H1 (cell line): ENCODE data around the gene PUSL1. TPM values are rescaled to one million over a fixed set of nuclear protein-coding genes. Genes with fewer than 3 reads are reported as not detected.

Source experiments
- CTCF ChIA-PET: fragments of 300-600 bp; sonication (Branson Sonifier 250); formaldehyde crosslinking; loops from one replicate; lab custom pipeline; 2021; ENCODE audit not compliant: partially characterized antibody; lab: Charles Lee
- POLR2A ChIA-PET: fragments of 300-600 bp; sonication (Branson Sonifier 250); formaldehyde crosslinking; loops from one replicate; lab custom pipeline; 2021; ENCODE audit warnings: inconsistent platforms; ENCODE audit not compliant: partially characterized antibody; lab: Charles Lee
- DNase-seq, 2 experiments: peaks; one replicate each; pipeline versions ENCODE4 v3.0.0 to v3.0.0-alpha.2; 2010 to 2022; ENCODE audit warnings: low spot score in 2 of 2, low read depth in 1 of 2, mixed read lengths in 1 of 2
- FAIRE-seq: peaks from 2 replicates; lab custom pipeline; 2011; peaks lifted over from hg19 to GRCh38; lab: Jason Lieb, UNC
- H2AFZ ChIP-seq: 2 replicates; pipeline ENCODE4 v1.8.1; 2012; ENCODE audit warnings: low read length, inconsistent platforms
- H2AK5ac ChIP-seq: 2 replicates; pipeline ENCODE4 v1.6.1; 2013; ENCODE audit warnings: low read depth, low read length
- H2BK120ac ChIP-seq: replicated peaks from 2 replicates; pipeline ENCODE3; 2013; ENCODE audit warnings: low read depth, low read length, inconsistent platforms
- H2BK12ac ChIP-seq: 2 replicates; pipeline ENCODE4 v1.6.1; 2013; ENCODE audit warnings: low read depth, low read length
- H2BK15ac ChIP-seq: 2 replicates; pipeline ENCODE4 v1.6.1; 2013; ENCODE audit warnings: low read length
- H2BK20ac ChIP-seq: 2 replicates; pipeline ENCODE4 v1.6.1; 2013; ENCODE audit warnings: low read length
- H2BK5ac ChIP-seq: 2 replicates; pipeline ENCODE4 v1.6.1; 2013; ENCODE audit warnings: low read depth, low read length
- H3K14ac ChIP-seq: 2 replicates; pipeline ENCODE4 v1.6.1; 2013; ENCODE audit warnings: inconsistent platforms; ENCODE audit not compliant: insufficient read length
- H3K18ac ChIP-seq: 2 replicates; pipeline ENCODE4 v1.6.1; 2013; ENCODE audit warnings: low read length; ENCODE audit errors: extremely low read depth
- H3K23ac ChIP-seq: 2 replicates; pipeline ENCODE4 v1.6.1; 2013; ENCODE audit warnings: inconsistent platforms; ENCODE audit not compliant: insufficient read length
- H3K23me2 ChIP-seq: 2 replicates; pipeline ENCODE4 v1.6.1; 2013; ENCODE audit warnings: low read depth, low read length
- H3K27ac ChIP-seq: 2 replicates; pipeline ENCODE4 v1.6.1; 2011; ENCODE audit warnings: low read depth, low read length, inconsistent platforms
- H3K27me3 ChIP-seq, 4 experiments: replicated peaks in 1 of 4; 1 replicate in 1 of 4; 2 replicates in 3 of 4; pipeline versions ENCODE4 v1.6.1 to v1.8.1; 2011 to 2013; ENCODE audit warnings: low read length in 3 of 4, mild to moderate bottlenecking in 3 of 4, inconsistent platforms in 2 of 4, mixed read lengths in 2 of 4, moderate library complexity in 1 of 4; ENCODE audit not compliant: control insufficient read depth in 3 of 4, insufficient read depth in 3 of 4; ENCODE audit errors: extremely low read depth in 1 of 4
- H3K36me3 ChIP-seq, 4 experiments: 2 replicates each; pipeline versions ENCODE4 v1.6.1 to v1.8.1; 2011 to 2013; ENCODE audit warnings: mild to moderate bottlenecking in 4 of 4, low read length in 3 of 4, moderate library complexity in 2 of 4, control low read depth in 1 of 4, inconsistent platforms in 1 of 4; ENCODE audit not compliant: insufficient read depth in 4 of 4, control insufficient read depth in 2 of 4
- H3K4ac ChIP-seq: replicated peaks from 2 replicates; pipeline ENCODE3; 2013; ENCODE audit warnings: low read length, low read depth, mixed read lengths, inconsistent platforms; ENCODE audit not compliant: insufficient read length
- H3K4me1 ChIP-seq, 4 experiments: replicated peaks in 1 of 4; 1 replicate in 1 of 4; 2 replicates in 3 of 4; pipeline versions ENCODE4 v1.6.1 to v1.8.1; 2011 to 2013; ENCODE audit warnings: low read length in 3 of 4, inconsistent platforms in 2 of 4, mixed read lengths in 1 of 4; ENCODE audit not compliant: insufficient read depth in 4 of 4, control insufficient read depth in 3 of 4
- H3K4me2 ChIP-seq, 2 experiments: 2 replicates each; pipeline versions ENCODE4 v1.6.1 to v1.8.1; 2011 to 2013; ENCODE audit warnings: low read depth in 2 of 2, low read length in 2 of 2, control low read depth in 1 of 2, inconsistent platforms in 1 of 2, mild to moderate bottlenecking in 1 of 2; ENCODE audit not compliant: insufficient read depth in 1 of 2
- H3K4me3 ChIP-seq, 4 experiments: fragments of 200-600, 300-600 bp in 1 of 4; sonication (generic), shearing (Covaris generic), sonication (Bioruptor Twin) in 1 of 4; 2 replicates each; pipeline versions ENCODE4 v1.5.1 to v1.8.1; 2011 to 2016; ENCODE audit warnings: low read length in 4 of 4, low read depth in 3 of 4, control low read depth in 2 of 4, inconsistent platforms in 2 of 4, mild to moderate bottlenecking in 2 of 4, mixed read lengths in 1 of 4, moderate library complexity in 1 of 4; ENCODE audit not compliant: insufficient read depth in 2 of 4; ENCODE audit errors: extremely low read depth in 1 of 4
- H3K56ac ChIP-seq: replicated peaks from 2 replicates; pipeline ENCODE3; 2013; ENCODE audit warnings: low read depth, mild to moderate bottlenecking, mixed read lengths, low read length, inconsistent platforms; ENCODE audit not compliant: insufficient read length
- H3K79me1 ChIP-seq: 2 replicates; pipeline ENCODE4 v1.6.1; 2013; ENCODE audit warnings: low read depth, low read length, control low read depth
- H3K79me2 ChIP-seq, 2 experiments: 2 replicates each; pipeline versions ENCODE4 v1.6.1 to v1.8.1; 2012 to 2013; ENCODE audit warnings: low read length in 2 of 2, mild to moderate bottlenecking in 2 of 2, inconsistent platforms in 1 of 2; ENCODE audit not compliant: insufficient read depth in 2 of 2, control insufficient read depth in 1 of 2
- H3K9ac ChIP-seq, 4 experiments: replicated peaks in 1 of 4; 1 replicate in 1 of 4; 2 replicates in 3 of 4; pipeline versions ENCODE4 v1.6.1 to v1.8.1; 2011 to 2013; ENCODE audit warnings: low read depth in 3 of 4, low read length in 3 of 4, control low read depth in 2 of 4, mild to moderate bottlenecking in 2 of 4, moderate library complexity in 2 of 4, inconsistent platforms in 1 of 4; ENCODE audit errors: extremely low read depth in 1 of 4
- H3K9me3 ChIP-seq, 2 experiments: 2 replicates each; pipeline versions ENCODE4 v1.6.1 to v1.8.1; 2012 to 2013; ENCODE audit warnings: mild to moderate bottlenecking in 2 of 2, moderate library complexity in 2 of 2, control low read depth in 1 of 2, inconsistent platforms in 1 of 2, low read depth in 1 of 2, low read length in 1 of 2, mixed read lengths in 1 of 2; ENCODE audit not compliant: insufficient read depth in 2 of 2
- H4K20me1 ChIP-seq, 2 experiments: replicated peaks in 1 of 2; 2 replicates each; pipeline versions ENCODE3 to v1.8.1; 2011 to 2013; ENCODE audit warnings: inconsistent platforms in 2 of 2, low read length in 2 of 2, mild to moderate bottlenecking in 1 of 2; ENCODE audit not compliant: insufficient read depth in 2 of 2, control insufficient read depth in 1 of 2
- H4K5ac ChIP-seq: 2 replicates; pipeline ENCODE4 v1.6.1; 2013; ENCODE audit warnings: low read length, low read depth, mixed read lengths, inconsistent platforms; ENCODE audit not compliant: insufficient read length
- H4K8ac ChIP-seq: 2 replicates; pipeline ENCODE4 v1.8.0; 2013; ENCODE audit warnings: mild to moderate bottlenecking, moderate library complexity, low read length, inconsistent platforms; ENCODE audit not compliant: insufficient read depth; ENCODE audit errors: extremely low read depth
- H4K91ac ChIP-seq: replicated peaks from 2 replicates; pipeline ENCODE3; 2013; ENCODE audit warnings: low read length, mixed read lengths, inconsistent platforms; ENCODE audit not compliant: insufficient read length
- BACH1 ChIP-seq: IDR thresholded peaks from 2 replicates; pipeline ENCODE4 v1.6.1; 2012; ENCODE audit warnings: low read length, improper control_type of control experiment
- RAD21 ChIP-seq, 2 experiments: IDR thresholded peaks in 1 of 2; conservative IDR thresholded peaks in 1 of 2; 2 replicates each; pipeline ENCODE4 v1.6.1; 2011; ENCODE audit warnings: low read depth in 2 of 2, low read length in 2 of 2, improper control_type of control experiment in 1 of 2, inconsistent platforms in 1 of 2, mild to moderate bottlenecking in 1 of 2, moderate library complexity in 1 of 2
- ZNF274 ChIP-seq: IDR thresholded peaks from 2 replicates; pipeline ENCODE4 v1.7.0; 2012; ENCODE audit warnings: low read length, borderline replicate concordance; ENCODE audit errors: extremely low read depth
- WGBS, 2 experiments: shearing (Covaris generic) in 1 of 2; methylation state at CpG; one replicate each; pipeline versions ENCODE4 v1.1.6 to v1.1.7; 2013 to 2015; ENCODE audit warnings: low lambda C conversion rate in 2 of 2, mixed read lengths in 2 of 2, inconsistent platforms in 1 of 2, low coverage in 1 of 2, missing lambda C conversion rate in 1 of 2; ENCODE audit not compliant: insufficient replicate concordance in 2 of 2, insufficient coverage in 1 of 2, insufficient read length in 1 of 2; ENCODE audit errors: extremely low coverage in 1 of 2, missing lambda C conversion rate in 1 of 2; 5-methylcytosine and 5-hydroxymethylcytosine counted together
- polyA plus RNA-seq, 7 experiments: library from polyadenylated mRNA; depleted of rRNA in 3 of 7; stranded (reverse) in 5 of 7; unstranded in 2 of 7; fragments of >200 nt in 5 of 7; fragments of 200-250 nt in 2 of 7; gene quantifications; 1 replicate in 5 of 7; 2 replicates in 1 of 7; 4 replicates in 1 of 7; pipeline versions ENCODE4 v1.2.1 to v1.2.3, GENCODE V29; 2011 to 2013; ENCODE audit warnings: missing spikeins in 2 of 7, mixed read lengths in 2 of 7
- total RNA-seq: library from RNA; stranded (reverse); fragmentation: NEBNext Ultra II Directional; extraction: Animal tissue kit (Norgen Biotek cat#: 25700); gene quantifications from 2 replicates; pipeline ENCODE4 v1.2.1, GENCODE V29; 2021
- TF ChIP-seq, protein P1 (sequence below), 3 experiments: IDR thresholded peaks; 1 replicate in 2 of 3; 2 replicates in 1 of 3; pipeline versions ENCODE4 v1.5.1 to v1.6.1; 2011; ENCODE audit warnings: low read length in 3 of 3, mild to moderate bottlenecking in 3 of 3, inconsistent platforms in 2 of 3, low read depth in 1 of 3, moderate library complexity in 1 of 3; ENCODE audit not compliant: insufficient read depth in 1 of 3; ENCODE audit errors: control extremely low read depth in 1 of 3

The PUSL1 gene
- total and polyA plus RNA-seq, 2 of the 8 experiments (the other 6 are each of a cell fraction or from before 2014, with no cell fraction given): 38.8 to 87.4 TPM

DNA sequence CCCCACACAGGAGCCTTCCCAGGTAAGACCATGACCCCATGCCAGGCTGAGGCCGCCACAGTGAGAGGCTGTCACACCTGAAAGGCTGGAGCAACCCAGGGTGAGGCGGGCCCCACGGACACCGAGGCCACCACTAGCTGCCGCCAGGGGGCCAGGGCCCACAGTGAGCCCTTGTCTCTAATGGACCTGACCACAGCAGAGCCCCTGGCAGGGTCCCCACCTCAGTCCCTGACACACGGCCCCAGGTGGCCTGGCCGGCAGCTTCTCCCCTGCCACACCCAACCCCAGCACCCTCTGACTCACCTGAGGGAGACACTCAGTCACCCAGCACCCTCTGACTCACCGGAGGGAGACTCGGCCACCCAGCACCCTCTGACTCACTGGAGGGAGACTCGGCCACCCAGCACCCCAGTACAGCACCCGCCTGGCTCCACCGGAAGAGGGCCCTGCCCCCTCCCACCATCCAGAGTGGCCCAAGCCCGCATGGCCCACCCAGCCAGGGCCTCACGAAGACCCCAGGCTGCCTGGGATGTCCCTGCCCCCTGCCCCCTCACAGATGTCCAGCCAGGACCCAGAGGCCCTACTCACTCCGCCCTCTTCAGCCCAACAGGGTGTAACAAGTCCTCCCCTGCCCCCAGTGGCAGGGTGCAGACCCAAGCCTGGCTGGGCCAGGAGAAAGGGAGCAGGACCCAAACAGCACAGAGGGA lies 36.4 kb downstream of the PUSL1 start:
- H2BK5ac ChIP-seq: no peak overlapping the region
- H3K14ac ChIP-seq: no peak overlapping the region
- no peak overlapping the region for H3K23ac ChIP-seq
- H3K4me1 ChIP-seq: peaks cover 0 to 16% (median 9%) of the 10 kb centered on the region in 4 experiments; a peak in 5 of 7 replicates
- no peak overlapping the region for H2AFZ ChIP-seq
- H3K9ac ChIP-seq: no peak overlapping the region
- no peak overlapping the region for H2BK15ac ChIP-seq
- no peak overlapping the region for H3K4ac ChIP-seq
- H3K23me2 ChIP-seq: peaks cover 12% of the 10 kb centered on the region; the same call in 1 of the 2 replicates
- TF ChIP-seq RAD21 (IDR thresholded peaks at IDR 0.05 in 1 of 2, conservative IDR thresholded peaks at IDR 0.05 in 1 of 2; ENCODE audit: low read depth in 2 of 2, low read length in 2 of 2) (peak in 1 of 2 experiments; percentile 31; a peak in 1 of 4 replicates), BACH1 (no peak), ZNF274 (no peak)
- TF ChIP-seq, protein P1, sequence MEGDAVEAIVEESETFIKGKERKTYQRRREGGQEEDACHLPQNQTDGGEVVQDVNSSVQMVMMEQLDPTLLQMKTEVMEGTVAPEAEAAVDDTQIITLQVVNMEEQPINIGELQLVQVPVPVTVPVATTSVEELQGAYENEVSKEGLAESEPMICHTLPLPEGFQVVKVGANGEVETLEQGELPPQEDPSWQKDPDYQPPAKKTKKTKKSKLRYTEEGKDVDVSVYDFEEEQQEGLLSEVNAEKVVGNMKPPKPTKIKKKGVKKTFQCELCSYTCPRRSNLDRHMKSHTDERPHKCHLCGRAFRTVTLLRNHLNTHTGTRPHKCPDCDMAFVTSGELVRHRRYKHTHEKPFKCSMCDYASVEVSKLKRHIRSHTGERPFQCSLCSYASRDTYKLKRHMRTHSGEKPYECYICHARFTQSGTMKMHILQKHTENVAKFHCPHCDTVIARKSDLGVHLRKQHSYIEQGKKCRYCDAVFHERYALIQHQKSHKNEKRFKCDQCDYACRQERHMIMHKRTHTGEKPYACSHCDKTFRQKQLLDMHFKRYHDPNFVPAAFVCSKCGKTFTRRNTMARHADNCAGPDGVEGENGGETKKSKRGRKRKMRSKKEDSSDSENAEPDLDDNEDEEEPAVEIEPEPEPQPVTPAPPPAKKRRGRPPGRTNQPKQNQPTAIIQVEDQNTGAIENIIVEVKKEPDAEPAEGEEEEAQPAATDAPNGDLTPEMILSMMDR (IDR thresholded peaks at IDR 0.05; ENCODE audit: control extremely low read depth in 1 of 3, insufficient read depth in 1 of 3, low read depth in 1 of 3, low read length in 3 of 3): peak in 2 of 3 experiments; percentile 44 to 56; a peak in 3 of 4 replicates
- no peak overlapping the region for H4K91ac ChIP-seq
- H3K27ac ChIP-seq: no peak overlapping the region
- H2BK120ac ChIP-seq: no peak overlapping the region
- DNase-seq: peak in 1 of 2 experiments; percentile 67
- peaks cover 2 to 19% (median 9%) of the 10 kb centered on the region in 4 experiments; a peak in 6 of 8 replicates for H3K36me3 ChIP-seq
- no peak overlapping the region for H2AK5ac ChIP-seq
- H4K5ac ChIP-seq: no peak overlapping the region
- peaks cover 20 to 47% of the 10 kb centered on the region in 2 experiments for H4K20me1 ChIP-seq
- H3K4me3 ChIP-seq: no peak overlapping the region
- H3K79me1 ChIP-seq: peaks cover 27% of the 10 kb centered on the region
- H3K27me3 ChIP-seq: no peaks in the 10 kb centered on the region; a peak in 1 of 7 replicates
- 92% methylated on average over 15 of the region's 15 CpGs; no CpG with 5 or more reads in 1 of the 2 experiments for WGBS, 2 experiments
- H3K4me2 ChIP-seq: no peak overlapping the region
- H3K79me2 ChIP-seq: peaks cover 0 to 28% of the 10 kb centered on the region in 2 experiments; a peak in 3 of 4 replicates
- H4K8ac ChIP-seq: no peak overlapping the region; the same call in 1 of the 2 replicates
- H3K56ac ChIP-seq: no peak overlapping the region
- no peak for FAIRE-seq
- H3K18ac ChIP-seq: no peak overlapping the region
- CTCF ChIA-PET: interaction anchor here (0.9 to 4.4 kb wide), 12 partner anchors 10 to 277 kb away, joined by 3 to 34 read pairs (median 3); no protein-coding TSS in a partner anchor
- H2BK12ac ChIP-seq: no peak overlapping the region
- no peak overlapping the region for H2BK20ac ChIP-seq
- H3K9me3 ChIP-seq: peaks cover 0 to 5% of the 10 kb centered on the region in 2 experiments; a peak in 1 of 4 replicates
- POLR2A ChIA-PET: interaction anchor here (0.6 to 3.1 kb wide), 9 partner anchors 8 to 119 kb away, joined by 3 to 12 read pairs (median 5); partner anchors contain the start of gene ANKRD65
